Endodermal cell (in vitro differentiated cells): Measurements from ENCODE around the gene ZNF396. TPM values are rescaled to one million over a fixed set of nuclear protein-coding genes. Genes with fewer than 3 reads are reported as not detected.

Source experiments
- DNase-seq: peaks from one replicate; pipeline ENCODE4 v3.0.0-alpha.2; 2017
- H3K27ac ChIP-seq: 2 replicates; pipeline ENCODE4 v1.5.1; 2013; ENCODE audit warnings: mild to moderate bottlenecking, low read depth, low read length, moderate library complexity
- H3K27me3 ChIP-seq: 2 replicates; pipeline ENCODE4 v1.6.1; 2013; ENCODE audit warnings: mild to moderate bottlenecking, low read length, moderate library complexity; ENCODE audit not compliant: insufficient read depth, control insufficient read depth, poor library complexity, severe bottlenecking
- H3K36me3 ChIP-seq: 2 replicates; pipeline ENCODE4 v1.7.0; 2013; ENCODE audit warnings: mild to moderate bottlenecking, low read length, moderate library complexity; ENCODE audit not compliant: control insufficient read depth, insufficient read depth
- H3K4me1 ChIP-seq: one replicate; pipeline ENCODE4 v1.7.0; 2013; ENCODE audit warnings: low read length; ENCODE audit not compliant: control insufficient read depth, insufficient read depth
- H3K4me3 ChIP-seq: 2 replicates; pipeline ENCODE4 v1.5.1; 2013; ENCODE audit warnings: mild to moderate bottlenecking, low read length, moderate library complexity
- H3K9ac ChIP-seq: 2 replicates; pipeline ENCODE4 v1.6.1; 2013; ENCODE audit warnings: mild to moderate bottlenecking, low read length, moderate library complexity; ENCODE audit not compliant: poor library complexity, severe bottlenecking; ENCODE audit errors: extremely low read depth
- H3K9me3 ChIP-seq: 2 replicates; pipeline ENCODE4 v1.6.1; 2013; ENCODE audit warnings: mild to moderate bottlenecking, low read length, moderate library complexity; ENCODE audit not compliant: control insufficient read depth
- H3K27ac Mint-ChIP-seq: 2 replicates; pipeline ENCODE4 v1.8.0; 2020; ENCODE audit warnings: mixed read lengths
- H3K27me3 Mint-ChIP-seq: 2 replicates; pipeline ENCODE4 v1.8.0; 2021; ENCODE audit warnings: mild to moderate bottlenecking, mixed read lengths; ENCODE audit not compliant: insufficient read depth
- H3K36me3 Mint-ChIP-seq: 2 replicates; pipeline ENCODE4 v1.8.0; 2020; ENCODE audit warnings: low read depth, mixed read lengths
- H3K4me1 Mint-ChIP-seq: 2 replicates; pipeline ENCODE4 v1.8.0; 2020; ENCODE audit warnings: mixed read lengths
- H3K4me3 Mint-ChIP-seq: 2 replicates; pipeline ENCODE4 v1.8.0; 2020; ENCODE audit warnings: mild to moderate bottlenecking, moderate library complexity, mixed read lengths
- H3K9me3 Mint-ChIP-seq: 2 replicates; pipeline ENCODE4 v1.8.0; 2020; ENCODE audit warnings: mild to moderate bottlenecking, mixed read lengths
- WGBS, 2 experiments: methylation state at CpG; one replicate each; pipeline versions ENCODE4 v1.1.5 to v1.1.7; 2013; ENCODE audit warnings: missing lambda C conversion rate in 2 of 2, mixed read lengths in 1 of 2; ENCODE audit not compliant: insufficient coverage in 1 of 2, insufficient read length in 1 of 2; 5-methylcytosine and 5-hydroxymethylcytosine counted together
- total RNA-seq, 2 donors: library from RNA; stranded (reverse); fragmentation: NEBNext Ultra II Directional in 1 of 2; extraction: Animal tissue kit (Norgen Biotek cat#: 25700) in 1 of 2; gene quantifications; 2 replicates in 1 of 2; 3 replicates in 1 of 2; pipeline ENCODE4 v1.2.1, GENCODE V29; 2021
- TF ChIP-seq, protein P1 (sequence below): fragments of 200-600 bp; sonication (generic); conservative IDR thresholded peaks from 2 replicates; pipeline ENCODE4 v1.5.0; 2021; ENCODE audit warnings: antibody characterized with exemption, mild to moderate bottlenecking

ZNF396 gene
- total RNA-seq, 2 donors from 2014 or later, result 5.4 to 8.5 TPM

DNA sequence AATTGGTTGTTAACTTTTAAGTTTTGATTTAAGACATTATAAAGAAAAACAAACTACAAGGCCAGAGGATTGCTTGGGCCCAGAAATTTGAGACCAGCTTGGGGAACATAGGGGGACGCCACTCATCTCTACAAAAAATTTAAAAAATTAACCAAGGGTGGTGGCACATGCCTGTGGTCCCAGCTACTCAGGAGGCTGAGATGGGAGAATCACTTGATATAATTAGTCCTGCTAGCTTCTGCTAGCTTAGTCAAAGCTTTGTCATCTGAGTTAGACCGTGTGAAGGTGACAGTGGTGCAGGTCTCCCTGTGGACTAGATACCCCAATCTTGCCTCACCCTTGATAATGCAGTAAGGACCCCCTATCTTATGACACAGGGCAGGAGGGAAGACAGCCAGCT, 6.0 kb upstream of the ZNF396 start:
- H3K4me1 Mint-ChIP-seq, result peaks cover 21% of the 10 kb centered on the region
- 92 to 96% methylated on average over 2 of the region's 2 CpGs for WGBS, 2 experiments
- peaks cover 14% of the 10 kb centered on the region for H3K9me3 Mint-ChIP-seq
- H3K4me1 ChIP-seq, result peaks cover 9% of the 10 kb centered on the region
- TF ChIP-seq, protein P1, sequence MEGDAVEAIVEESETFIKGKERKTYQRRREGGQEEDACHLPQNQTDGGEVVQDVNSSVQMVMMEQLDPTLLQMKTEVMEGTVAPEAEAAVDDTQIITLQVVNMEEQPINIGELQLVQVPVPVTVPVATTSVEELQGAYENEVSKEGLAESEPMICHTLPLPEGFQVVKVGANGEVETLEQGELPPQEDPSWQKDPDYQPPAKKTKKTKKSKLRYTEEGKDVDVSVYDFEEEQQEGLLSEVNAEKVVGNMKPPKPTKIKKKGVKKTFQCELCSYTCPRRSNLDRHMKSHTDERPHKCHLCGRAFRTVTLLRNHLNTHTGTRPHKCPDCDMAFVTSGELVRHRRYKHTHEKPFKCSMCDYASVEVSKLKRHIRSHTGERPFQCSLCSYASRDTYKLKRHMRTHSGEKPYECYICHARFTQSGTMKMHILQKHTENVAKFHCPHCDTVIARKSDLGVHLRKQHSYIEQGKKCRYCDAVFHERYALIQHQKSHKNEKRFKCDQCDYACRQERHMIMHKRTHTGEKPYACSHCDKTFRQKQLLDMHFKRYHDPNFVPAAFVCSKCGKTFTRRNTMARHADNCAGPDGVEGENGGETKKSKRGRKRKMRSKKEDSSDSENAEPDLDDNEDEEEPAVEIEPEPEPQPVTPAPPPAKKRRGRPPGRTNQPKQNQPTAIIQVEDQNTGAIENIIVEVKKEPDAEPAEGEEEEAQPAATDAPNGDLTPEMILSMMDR, result no peak
- no peak overlapping the region for H3K4me3 ChIP-seq
- H3K36me3 Mint-ChIP-seq, result peaks cover 2% of the 10 kb centered on the region
- H3K27me3 Mint-ChIP-seq, result peaks cover 3% of the 10 kb centered on the region
- H3K9me3 ChIP-seq, result peaks cover 10% of the 10 kb centered on the region
- peak overlapping the region; percentile 65 for H3K27ac Mint-ChIP-seq
- DNase-seq, result no peak
- no peaks in the 10 kb centered on the region for H3K36me3 ChIP-seq
- no peak overlapping the region for H3K4me3 Mint-ChIP-seq
- no peak overlapping the region for H3K27ac ChIP-seq
- no peak overlapping the region for H3K9ac ChIP-seq
- no peaks in the 10 kb centered on the region for H3K27me3 ChIP-seq

DNA sequence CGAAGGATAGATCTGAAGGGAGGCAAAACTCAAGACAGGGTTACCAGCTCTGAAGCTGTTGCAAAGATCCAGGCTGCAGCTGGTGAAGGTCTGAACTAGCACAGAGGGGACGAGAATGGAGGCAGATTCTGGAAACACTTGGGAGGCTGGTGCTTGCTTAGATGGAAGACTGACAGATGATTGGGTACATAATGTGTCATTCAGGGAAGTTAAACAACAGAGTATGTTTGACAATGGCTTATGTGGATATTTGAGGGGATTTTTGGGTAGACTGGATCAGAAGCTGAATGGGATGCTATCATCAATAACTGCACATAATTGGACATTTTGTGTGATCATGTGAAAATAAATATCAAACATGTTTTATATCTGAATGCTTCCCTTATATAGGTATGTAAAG, 2.3 kb upstream of the ZNF396 start:
- TF ChIP-seq, protein P1, result no peak
- H3K27ac Mint-ChIP-seq, result no peak overlapping the region
- H3K9me3 Mint-ChIP-seq, result peaks cover 14% of the 10 kb centered on the region
- no peaks in the 10 kb centered on the region for H3K27me3 ChIP-seq
- no peak overlapping the region for H3K4me3 Mint-ChIP-seq
- no peak for DNase-seq
- peaks cover 3% of the 10 kb centered on the region for H3K27me3 Mint-ChIP-seq
- peaks cover 10% of the 10 kb centered on the region for H3K9me3 ChIP-seq
- no peak overlapping the region for H3K27ac ChIP-seq
- H3K4me3 ChIP-seq, result no peak overlapping the region
- H3K36me3 Mint-ChIP-seq, result peaks cover 2% of the 10 kb centered on the region
- peaks cover 21% of the 10 kb centered on the region for H3K4me1 Mint-ChIP-seq
- 87 to 94% methylated on average over 2 of the region's 2 CpGs for WGBS, 2 experiments
- H3K9ac ChIP-seq, result no peak overlapping the region
- H3K36me3 ChIP-seq, result no peaks in the 10 kb centered on the region
- peaks cover 9% of the 10 kb centered on the region for H3K4me1 ChIP-seq

DNA sequence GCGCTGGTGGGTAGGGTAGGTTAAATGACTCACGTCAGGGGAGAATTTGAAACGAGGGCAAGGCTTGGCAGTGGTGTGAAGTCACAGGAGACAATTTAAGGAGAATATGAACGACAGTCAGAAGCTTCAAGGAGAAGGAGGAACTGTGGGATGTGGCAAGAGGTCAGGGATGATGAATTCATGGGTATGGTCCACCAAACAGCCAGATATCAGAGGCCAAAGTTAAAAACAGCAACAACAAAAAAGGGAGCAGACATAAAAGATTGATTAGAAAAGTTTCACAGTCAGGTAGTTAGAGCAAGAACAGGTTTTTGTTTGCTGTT, 1.4 kb upstream of the ZNF396 start:
- no peak overlapping the region for H3K4me3 ChIP-seq

More for the DNA sequence above, 1.4 kb upstream of the ZNF396 start:
- DNase-seq, result no peak
- no peak overlapping the region for H3K27ac Mint-ChIP-seq
- WGBS, 2 experiments, result 74 to 86% methylated on average over 2 to 4 of the region's 4 CpGs
- Histone ChIP-seq H3K4me1 (peaks cover 8% of the 10 kb centered on the region), H3K36me3 (no peaks in the 10 kb centered on the region), H3K27ac (no peak overlapping the region), H3K9me3 (peaks cover 10% of the 10 kb centered on the region), H3K9ac (no peak overlapping the region), H3K27me3 (no peaks in the 10 kb centered on the region)
- peaks cover 14% of the 10 kb centered on the region for H3K4me1 Mint-ChIP-seq
- peaks cover 4% of the 10 kb centered on the region for H3K36me3 Mint-ChIP-seq
- TF ChIP-seq, protein P1, result no peak
- peaks cover 14% of the 10 kb centered on the region for H3K9me3 Mint-ChIP-seq
- H3K4me3 Mint-ChIP-seq, result no peak overlapping the region
- H3K27me3 Mint-ChIP-seq, result peaks cover 3% of the 10 kb centered on the region
